ENCODE data around the gene ZNF70.

ZNF70 gene

DNA sequence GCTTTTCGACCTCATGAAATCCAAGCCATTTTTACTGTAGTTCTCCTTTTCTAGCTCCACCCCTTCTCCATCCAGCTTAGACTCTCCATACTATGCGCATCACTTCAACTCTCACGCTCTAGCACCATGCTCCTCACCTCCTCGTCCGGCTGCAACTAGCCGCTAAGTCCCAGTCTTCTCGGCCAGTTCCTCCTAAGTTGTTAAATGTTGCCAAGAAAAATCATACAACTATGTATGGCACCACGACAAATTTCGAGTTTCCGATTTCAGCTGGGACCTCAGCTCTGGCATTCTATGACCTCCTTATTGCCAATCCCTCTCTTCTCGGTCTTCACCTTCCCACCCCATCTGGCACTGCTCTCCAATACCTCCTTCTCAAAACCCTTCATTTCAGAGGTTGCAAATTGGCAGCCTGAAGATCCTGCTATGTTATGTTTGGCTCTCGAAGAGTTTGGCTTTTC, 1.0 kb downstream of the ZNF70 start:
- H3K4me1 ChIP-seq (ENCODE audit: insufficient read depth, low read length, severe bottlenecking), result peaks cover 46% of the 10 kb centered on the region
- TF ChIP-seq, protein P1, sequence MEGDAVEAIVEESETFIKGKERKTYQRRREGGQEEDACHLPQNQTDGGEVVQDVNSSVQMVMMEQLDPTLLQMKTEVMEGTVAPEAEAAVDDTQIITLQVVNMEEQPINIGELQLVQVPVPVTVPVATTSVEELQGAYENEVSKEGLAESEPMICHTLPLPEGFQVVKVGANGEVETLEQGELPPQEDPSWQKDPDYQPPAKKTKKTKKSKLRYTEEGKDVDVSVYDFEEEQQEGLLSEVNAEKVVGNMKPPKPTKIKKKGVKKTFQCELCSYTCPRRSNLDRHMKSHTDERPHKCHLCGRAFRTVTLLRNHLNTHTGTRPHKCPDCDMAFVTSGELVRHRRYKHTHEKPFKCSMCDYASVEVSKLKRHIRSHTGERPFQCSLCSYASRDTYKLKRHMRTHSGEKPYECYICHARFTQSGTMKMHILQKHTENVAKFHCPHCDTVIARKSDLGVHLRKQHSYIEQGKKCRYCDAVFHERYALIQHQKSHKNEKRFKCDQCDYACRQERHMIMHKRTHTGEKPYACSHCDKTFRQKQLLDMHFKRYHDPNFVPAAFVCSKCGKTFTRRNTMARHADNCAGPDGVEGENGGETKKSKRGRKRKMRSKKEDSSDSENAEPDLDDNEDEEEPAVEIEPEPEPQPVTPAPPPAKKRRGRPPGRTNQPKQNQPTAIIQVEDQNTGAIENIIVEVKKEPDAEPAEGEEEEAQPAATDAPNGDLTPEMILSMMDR (IDR thresholded peaks at IDR 0.05; ENCODE audit: low read length), result no peak
- TF ChIP-seq EZH2 (IDR thresholded peaks at IDR 0.05; ENCODE audit: borderline replicate concordance, low read length), result no peak
- no peaks in the 10 kb centered on the region for H3K9me2 ChIP-seq (ENCODE audit: low read depth, low read length)
- H3K27me3 ChIP-seq (ENCODE audit: insufficient read depth, low read length), result no peaks in the 10 kb centered on the region
- H2AFZ ChIP-seq (ENCODE audit: low read length), result no peak overlapping the region
- H3K4me2 ChIP-seq (ENCODE audit: low read length), result peak overlapping the region; percentile 98
- H3K4me3 ChIP-seq (ENCODE audit: low read depth, low read length, poor library complexity, severe bottlenecking), result peak overlapping the region; percentile 94
- H3F3A ChIP-seq (ENCODE audit: insufficient read depth, low read length), result no peaks in the 10 kb centered on the region
- H3K79me2 ChIP-seq (ENCODE audit: insufficient read depth, low read length), result no peaks in the 10 kb centered on the region
- H3K36me3 ChIP-seq (ENCODE audit: insufficient read depth, low read length), result peaks cover 5% of the 10 kb centered on the region
- H3K9ac ChIP-seq (ENCODE audit: low read length), result peak overlapping the region; percentile 67; the same call in 1 of the 2 replicates
- no peaks in the 10 kb centered on the region for H4K20me1 ChIP-seq (ENCODE audit: insufficient read depth, low read length)
- no peaks in the 10 kb centered on the region for H3K9me3 ChIP-seq (ENCODE audit: low read length)
- no peak overlapping the region for H3K27ac ChIP-seq (ENCODE audit: low read depth, low read length, poor library complexity, severe bottlenecking)

DNA sequence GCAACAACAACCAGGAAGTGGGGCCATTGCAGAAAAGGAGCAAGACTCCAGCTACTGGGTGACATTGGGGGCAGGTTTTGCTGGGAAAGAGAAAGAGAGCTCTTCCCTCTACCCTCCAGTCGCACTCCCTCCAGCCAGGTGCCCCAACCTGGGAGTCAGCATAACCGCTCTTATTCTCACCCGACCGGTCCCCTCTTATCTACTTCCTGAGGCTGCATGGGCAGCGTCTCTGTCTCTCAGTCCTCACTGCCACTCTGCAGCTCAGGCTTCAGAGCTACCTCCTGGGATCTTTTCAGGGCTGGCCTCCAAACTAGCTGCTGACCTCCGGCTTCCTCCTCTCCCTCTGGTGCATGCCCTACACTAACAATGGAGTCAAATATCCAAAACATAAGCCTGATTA, 5.1 kb downstream of the ZNF70 start:
- no peaks in the 10 kb centered on the region for H3K9me3 ChIP-seq (ENCODE audit: low read length)
- H2AFZ ChIP-seq (ENCODE audit: low read length), result no peak overlapping the region
- H4K20me1 ChIP-seq (ENCODE audit: insufficient read depth, low read length), result no peaks in the 10 kb centered on the region
- no peaks in the 10 kb centered on the region for H3K9me2 ChIP-seq (ENCODE audit: low read depth, low read length)
- TF ChIP-seq, protein P1 (IDR thresholded peaks at IDR 0.05; ENCODE audit: low read length), result no peak
- no peak for TF ChIP-seq EZH2 (IDR thresholded peaks at IDR 0.05; ENCODE audit: borderline replicate concordance, low read length)
- H3K9ac ChIP-seq (ENCODE audit: low read length), result no peak overlapping the region
- H3K4me1 ChIP-seq (ENCODE audit: insufficient read depth, low read length, severe bottlenecking), result peaks cover 11% of the 10 kb centered on the region
- no peak overlapping the region for H3K4me2 ChIP-seq (ENCODE audit: low read length)
- H3K36me3 ChIP-seq (ENCODE audit: insufficient read depth, low read length), result peaks cover 28% of the 10 kb centered on the region
- no peak overlapping the region for H3K27ac ChIP-seq (ENCODE audit: low read depth, low read length, poor library complexity, severe bottlenecking)
- H3K4me3 ChIP-seq (ENCODE audit: low read depth, low read length, poor library complexity, severe bottlenecking), result no peak overlapping the region
- no peaks in the 10 kb centered on the region for H3F3A ChIP-seq (ENCODE audit: insufficient read depth, low read length)
- H3K27me3 ChIP-seq (ENCODE audit: insufficient read depth, low read length), result no peaks in the 10 kb centered on the region
- H3K79me2 ChIP-seq (ENCODE audit: insufficient read depth, low read length), result no peaks in the 10 kb centered on the region

DNA sequence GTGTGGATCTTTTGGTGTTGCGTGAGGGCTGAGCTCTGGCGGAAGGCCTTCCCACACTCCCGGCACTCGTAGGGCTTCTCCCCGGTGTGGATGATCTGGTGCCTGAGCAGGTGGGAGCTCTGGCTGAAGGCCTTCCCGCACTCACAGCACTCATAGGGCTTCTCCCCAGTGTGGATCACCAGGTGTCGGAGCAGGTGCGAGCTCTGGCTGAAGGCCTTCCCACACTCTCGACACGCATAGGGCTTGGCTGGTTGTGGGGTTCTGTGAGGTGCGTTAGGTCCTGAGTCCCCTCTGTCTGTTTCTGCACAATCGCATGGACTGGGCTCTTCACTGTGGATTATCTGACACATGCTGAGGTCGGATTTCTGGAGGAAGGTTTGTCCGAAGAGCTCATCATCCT, 6.4 kb downstream of the ZNF70 start:
- no peaks in the 10 kb centered on the region for H3K79me2 ChIP-seq (ENCODE audit: insufficient read depth, low read length)
- H3K9me3 ChIP-seq (ENCODE audit: low read length), result no peaks in the 10 kb centered on the region
- H3K9me2 ChIP-seq (ENCODE audit: low read depth, low read length), result no peaks in the 10 kb centered on the region
- no peak for TF ChIP-seq EZH2 (IDR thresholded peaks at IDR 0.05; ENCODE audit: borderline replicate concordance, low read length)
- TF ChIP-seq, protein P1 (IDR thresholded peaks at IDR 0.05; ENCODE audit: low read length), result no peak
- H3K4me2 ChIP-seq (ENCODE audit: low read length), result no peak overlapping the region
- no peaks in the 10 kb centered on the region for H3K4me1 ChIP-seq (ENCODE audit: insufficient read depth, low read length, severe bottlenecking)
- H3F3A ChIP-seq (ENCODE audit: insufficient read depth, low read length), result no peaks in the 10 kb centered on the region
- H4K20me1 ChIP-seq (ENCODE audit: insufficient read depth, low read length), result no peaks in the 10 kb centered on the region
- no peak overlapping the region for H3K4me3 ChIP-seq (ENCODE audit: low read depth, low read length, poor library complexity, severe bottlenecking)
- no peak overlapping the region for H3K27ac ChIP-seq (ENCODE audit: low read depth, low read length, poor library complexity, severe bottlenecking)
- H3K27me3 ChIP-seq (ENCODE audit: insufficient read depth, low read length), result no peaks in the 10 kb centered on the region
- peaks cover 28% of the 10 kb centered on the region for H3K36me3 ChIP-seq (ENCODE audit: insufficient read depth, low read length)
- no peak overlapping the region for H2AFZ ChIP-seq (ENCODE audit: low read length)
- no peak overlapping the region for H3K9ac ChIP-seq (ENCODE audit: low read length)
